NCI-H1694 treated with DMSO at 0.1 percent for 48 hours (cell line): Measurements from ENCODE around the gene CEBPG.

Source experiments
- DNase-seq: peaks from one replicate; lab custom pipeline; 2025; lab: John Stamatoyannopoulos, UW

The CEBPG gene

GRCh38 chr19:33382006-33382405 is 8.5 kb downstream of the CEBPG start:
- DNase-seq, result no peak

DNA sequence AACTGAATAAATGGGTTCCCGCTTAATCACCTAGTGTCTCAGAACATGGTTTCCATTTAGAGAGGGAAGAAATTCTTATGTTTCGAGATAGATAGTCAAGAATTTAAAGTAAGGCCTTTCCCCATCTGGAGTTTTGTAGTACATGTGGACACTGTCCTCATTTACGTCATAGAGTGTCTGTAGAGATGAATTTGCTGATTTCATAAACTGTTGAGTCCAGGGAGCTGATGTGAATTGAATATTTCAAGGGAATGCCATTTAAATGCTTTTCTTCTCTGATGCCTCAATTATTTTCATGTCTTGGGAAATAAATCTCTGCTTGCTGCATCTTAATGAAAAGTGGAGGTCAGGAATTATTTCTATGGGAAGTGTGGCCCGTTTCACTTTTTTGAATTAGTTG is 9.5 kb downstream of the CEBPG start:
- DNase-seq, result no peak

GRCh38 chr19:33383720-33384292 is 10.3 kb downstream of the CEBPG start:
- DNase-seq, result no peak

GRCh38 chr19:33384983-33385382 is 11.5 kb downstream of the CEBPG start:
- no peak for DNase-seq

GRCh38 chr19:33385956-33386355 is 12.4 kb downstream of the CEBPG start:
- DNase-seq, result no peak

DNA sequence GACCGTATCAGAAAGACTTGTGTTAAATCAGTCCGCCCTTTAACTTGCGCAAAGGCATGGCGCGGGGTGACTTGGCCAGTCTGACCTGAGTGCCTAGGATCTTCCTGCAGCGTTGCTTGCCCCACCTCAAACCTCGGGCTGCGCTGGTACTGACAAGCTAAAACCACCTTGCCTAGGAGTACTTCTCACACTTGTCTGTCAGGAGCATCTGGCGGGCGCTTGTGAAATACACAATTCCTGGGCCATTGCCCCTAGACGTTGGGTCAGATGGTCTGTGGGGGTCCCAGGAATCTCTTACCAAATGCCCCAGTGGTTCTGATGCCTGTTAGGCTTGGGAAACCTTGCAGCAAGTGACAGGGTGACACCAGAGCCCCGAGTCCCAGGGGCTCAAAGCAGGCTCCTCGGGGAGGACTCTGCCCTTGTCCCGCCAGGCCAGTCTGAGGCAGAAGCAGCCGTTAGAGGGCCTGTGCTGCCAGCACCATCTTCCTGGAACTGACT is 12.9 kb downstream of the CEBPG start:
- DNase-seq, result no peak

- peak; percentile 42 for DNase-seq
Measured at GRCh38 chr19:33387351-33388230, 14.1 kb downstream of the CEBPG start.

DNA sequence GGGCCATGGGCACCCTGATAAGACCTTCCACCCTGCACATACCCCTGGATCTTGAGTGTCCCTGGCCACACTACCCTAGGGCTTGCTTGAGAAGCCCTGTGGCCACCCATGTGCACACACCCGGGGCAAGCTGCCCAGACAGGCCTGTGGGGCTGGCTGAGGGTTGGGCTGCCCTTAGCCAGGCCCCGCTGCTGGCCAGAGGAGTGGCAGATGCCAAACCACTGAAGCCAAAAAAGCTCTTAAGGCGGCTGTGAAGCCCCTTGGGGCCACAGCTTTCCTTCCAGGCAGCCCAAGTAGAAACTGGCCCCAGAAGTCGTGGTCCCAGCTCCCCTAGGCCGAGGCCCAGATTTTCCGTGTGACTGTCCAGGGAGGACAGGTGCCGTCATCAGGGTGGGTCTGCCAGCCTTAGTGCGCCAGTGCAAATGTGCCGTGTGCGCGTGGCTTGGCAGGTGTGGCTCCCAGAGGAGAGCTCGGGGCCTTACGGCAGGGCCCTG is 14.8 kb downstream of the CEBPG start:
- DNase-seq, result no peak

GRCh38 chr19:33388725-33389420 is 15.4 kb downstream of the CEBPG start:
- no peak for DNase-seq

DNA sequence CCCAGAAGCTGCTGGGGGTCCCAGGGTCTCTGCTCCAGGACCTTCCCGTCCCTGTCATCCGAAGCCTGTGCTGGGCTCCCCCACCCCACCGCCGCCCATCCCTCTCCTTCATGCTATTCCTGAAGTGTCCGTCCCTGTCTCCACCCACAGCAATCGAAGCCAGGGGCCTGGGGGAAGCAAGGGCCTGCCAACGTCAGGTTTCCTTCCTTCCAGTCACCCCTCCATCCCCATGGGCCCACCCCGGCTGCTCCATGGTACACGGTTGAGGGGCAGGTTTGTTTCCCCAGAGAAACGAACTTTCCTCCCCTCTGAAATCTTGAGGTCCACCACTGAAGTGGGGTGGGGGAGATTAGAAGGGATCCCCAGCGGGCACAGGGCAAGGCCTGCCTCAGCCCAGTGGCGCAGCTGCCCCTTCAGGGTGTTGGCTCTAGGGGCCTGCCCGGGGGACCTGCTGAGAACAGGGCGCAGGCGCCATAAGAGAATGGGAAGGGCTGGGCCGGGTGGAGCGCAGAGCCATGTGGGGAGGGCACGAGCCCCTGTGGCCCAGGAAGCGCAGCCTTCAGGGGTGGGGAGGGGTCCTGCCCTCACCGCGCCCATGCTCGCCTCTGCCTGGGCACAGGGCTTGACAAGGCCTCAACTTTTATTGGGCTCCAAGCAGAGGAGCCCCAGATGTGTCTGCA is 16.1 kb downstream of the CEBPG start:
- no peak for DNase-seq

DNA sequence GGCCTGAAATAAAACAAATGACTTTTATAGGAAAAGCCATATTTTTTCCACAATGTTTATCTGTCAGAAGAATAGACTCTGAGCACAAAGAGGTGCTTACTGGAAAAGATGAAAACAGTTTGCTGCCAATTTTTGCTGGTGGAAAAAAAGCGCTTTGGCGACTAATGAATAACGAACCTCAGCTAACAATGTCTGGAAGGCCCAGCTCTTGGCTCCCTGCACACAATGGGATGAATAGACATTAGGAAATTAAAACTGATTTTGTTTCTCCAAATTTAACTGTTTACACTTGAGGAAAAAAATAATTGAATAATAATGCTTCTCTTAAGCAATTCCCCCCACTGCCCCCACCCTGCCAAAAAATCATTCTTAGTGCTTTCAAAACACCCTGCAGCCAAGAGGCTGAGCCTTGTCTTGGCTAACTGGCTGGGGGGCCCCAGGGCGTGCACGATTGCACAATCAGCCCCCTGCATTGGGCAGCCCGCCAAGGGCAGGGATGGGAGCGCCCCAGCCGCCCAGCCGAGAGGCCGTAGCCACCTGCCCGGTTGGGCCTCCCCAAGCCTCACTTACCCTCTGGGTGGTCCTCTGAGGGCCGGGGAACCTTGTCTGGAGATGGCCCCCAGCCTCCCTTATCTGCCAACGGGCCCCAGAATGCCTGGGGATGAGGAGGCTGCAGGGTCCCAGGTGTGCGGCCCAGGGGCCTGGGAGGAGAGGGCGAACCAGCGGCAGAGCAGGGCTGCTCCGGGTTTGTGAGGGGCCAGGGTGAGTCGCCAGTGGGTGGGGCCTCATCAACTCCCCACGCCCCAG is 16.8 kb downstream of the CEBPG start:
- DNase-seq, result peak; percentile 49

DNA sequence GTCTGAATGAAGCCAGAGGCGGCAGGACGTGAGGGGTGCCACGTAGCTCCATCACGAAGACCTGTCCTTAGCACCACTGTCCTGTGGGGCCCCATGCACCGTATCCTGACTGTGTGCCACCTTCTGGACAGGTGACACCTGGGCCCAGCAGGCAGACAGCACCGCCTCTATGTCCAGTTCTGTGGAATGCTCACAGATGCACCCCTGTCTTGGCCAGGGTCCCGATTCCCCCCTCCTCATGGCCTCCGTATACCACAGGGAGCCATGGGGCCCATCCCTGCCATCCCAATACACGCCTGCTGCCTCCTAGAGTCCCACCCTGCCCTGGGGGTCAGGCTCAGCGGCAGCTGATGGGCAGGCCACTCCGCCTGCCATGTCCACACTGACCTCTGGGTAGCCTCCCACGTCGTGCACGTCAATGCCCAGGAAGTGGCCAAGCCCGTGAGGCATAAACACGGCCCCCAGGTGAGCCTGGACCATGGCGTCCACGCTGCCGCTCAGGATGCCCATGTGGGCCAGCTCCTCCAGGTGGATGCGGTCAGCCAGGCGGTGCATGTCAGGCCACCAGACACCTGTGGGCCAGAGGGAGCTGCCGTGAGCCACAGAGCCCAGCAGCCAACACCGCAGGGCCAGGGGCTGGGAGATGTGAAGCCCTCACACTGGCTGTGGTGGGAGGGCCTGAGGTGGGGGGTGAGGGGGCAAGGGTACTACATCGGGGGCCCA is 17.6 kb downstream of the CEBPG start:
- DNase-seq, result no peak

GRCh38 chr19:33391631-33392249 is 18.2 kb downstream of the CEBPG start:
- DNase-seq, result no peak

DNA sequence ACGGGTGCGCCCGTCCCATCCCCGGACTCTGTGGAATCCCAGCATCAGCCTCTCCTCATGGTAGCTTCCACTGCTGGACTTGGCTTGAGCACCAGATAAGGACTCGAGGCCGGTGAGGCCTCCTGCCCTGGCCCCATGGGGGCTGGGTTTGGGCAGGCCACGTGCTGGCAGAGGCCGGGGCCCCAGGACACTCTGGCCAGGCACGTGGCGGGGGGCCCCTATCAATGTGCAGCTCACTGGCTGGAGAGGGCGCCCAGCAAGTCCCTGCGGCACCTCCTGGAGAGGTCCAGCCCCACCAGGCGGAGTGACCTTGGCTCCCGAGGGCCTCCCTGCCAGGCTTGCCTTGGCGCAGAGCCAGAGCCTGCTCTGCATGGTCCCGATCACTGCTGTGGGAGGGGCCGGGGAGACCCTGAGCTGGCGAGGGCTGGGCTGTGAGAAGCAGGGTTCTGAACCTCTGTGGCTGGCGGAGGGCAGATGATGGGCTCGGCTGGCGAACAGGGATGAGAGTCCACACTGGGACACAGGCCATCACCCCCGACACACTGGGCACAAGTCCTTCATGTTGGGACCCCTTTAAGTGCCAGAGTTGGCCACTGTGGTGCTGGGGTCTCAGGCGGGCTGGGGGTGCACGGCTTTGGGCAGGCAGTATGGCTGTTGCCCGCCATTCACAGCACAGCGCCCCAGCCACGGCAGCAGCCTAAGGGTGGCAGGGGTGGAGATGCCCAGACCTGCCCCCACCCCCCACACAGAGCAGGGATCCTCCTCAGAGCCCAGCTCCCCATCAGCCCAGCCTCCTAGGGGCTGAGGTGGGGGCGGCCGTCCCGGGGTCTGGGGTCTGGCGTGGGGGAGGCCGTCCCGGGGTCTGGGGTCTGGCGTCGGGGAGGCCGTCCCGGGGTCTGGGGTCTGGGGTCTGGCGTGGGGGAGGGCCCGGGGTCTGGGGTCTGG is 19.1 kb downstream of the CEBPG start:
- DNase-seq, result no peak

DNA sequence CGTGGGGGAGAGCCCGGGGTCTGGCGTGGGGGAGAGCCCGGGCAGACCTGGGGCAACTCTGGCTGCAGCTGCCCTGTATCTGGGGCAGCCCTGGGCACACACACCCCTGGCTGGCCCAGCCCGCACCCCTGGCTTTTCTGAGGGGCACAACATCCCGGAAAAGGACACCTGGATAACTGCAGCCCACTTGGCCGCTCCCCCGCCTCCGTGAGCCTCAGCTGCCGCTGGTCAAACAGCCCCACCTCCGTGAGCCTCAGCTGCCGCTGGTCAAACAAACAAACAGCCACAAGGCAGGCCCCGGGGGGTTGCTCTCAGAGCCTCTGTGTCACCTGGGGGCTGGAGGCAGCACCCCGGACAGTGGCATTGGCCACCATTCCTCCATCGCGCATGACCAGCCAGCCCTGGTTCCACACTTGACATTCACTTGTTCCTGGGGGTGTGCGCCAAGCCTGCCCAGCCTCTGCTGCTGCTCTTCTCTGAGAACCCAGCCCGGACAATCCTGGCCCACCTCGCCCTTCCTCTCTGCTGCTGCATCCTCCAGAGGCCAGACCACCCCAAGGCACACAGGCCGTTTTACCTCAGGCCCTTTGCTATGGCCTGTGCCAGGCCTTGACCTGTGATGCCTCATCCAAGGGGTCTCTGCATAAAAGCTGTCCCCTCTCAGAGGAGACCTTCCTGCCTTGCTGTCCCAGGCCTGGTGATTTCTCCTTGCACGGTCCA is 19.9 kb downstream of the CEBPG start:
- DNase-seq, result no peak

GRCh38 chr19:33394006-33394722 is 20.7 kb downstream of the CEBPG start:
- DNase-seq, result no peak

- no peak for DNase-seq
Measured at GRCh38 chr19:33394723-33395560, 21.4 kb downstream of the CEBPG start.
